Effector memory CD4-positive, alpha-beta T cell (primary cell): Measurements from ENCODE around the gene PIP4K2A.

Source experiments
- DNase-seq, 3 donors: peaks; one replicate each; pipeline ENCODE4 v3.0.0-alpha.2; 2020
- H3K27ac ChIP-seq: 2 replicates; pipeline ENCODE4 v1.7.0; 2013; ENCODE audit warnings: mild to moderate bottlenecking, low read length, moderate library complexity; ENCODE audit not compliant: insufficient read depth, poor library complexity, severe bottlenecking
- H3K27me3 ChIP-seq: replicated peaks from 2 replicates; pipeline ENCODE4 v1.7.0; 2013; ENCODE audit warnings: mild to moderate bottlenecking, low read length; ENCODE audit not compliant: insufficient read depth, control insufficient read depth, poor library complexity, severe bottlenecking
- H3K36me3 ChIP-seq: 2 replicates; pipeline ENCODE4 v1.7.0; 2013; ENCODE audit warnings: mild to moderate bottlenecking, low read length, moderate library complexity; ENCODE audit not compliant: control insufficient read depth, insufficient read depth
- H3K4me1 ChIP-seq: 2 replicates; pipeline ENCODE4 v1.7.0; 2013; ENCODE audit warnings: low read length, mild to moderate bottlenecking; ENCODE audit not compliant: control insufficient read depth, insufficient read depth, poor library complexity, severe bottlenecking
- H3K4me3 ChIP-seq: 2 replicates; pipeline ENCODE4 v1.7.0; 2013; ENCODE audit warnings: low read length, low read depth, mild to moderate bottlenecking; ENCODE audit not compliant: insufficient read depth, poor library complexity, severe bottlenecking
- H3K9me3 ChIP-seq: 2 replicates; pipeline ENCODE4 v1.7.0; 2013; ENCODE audit warnings: mild to moderate bottlenecking, low read length, moderate library complexity; ENCODE audit not compliant: control insufficient read depth

Gene PIP4K2A

GRCh38 chr10:22685926-22686325, 28.5 kb downstream of the PIP4K2A start:
- Histone ChIP-seq H3K4me3 (no peak overlapping the region), H3K4me1 (peaks cover 85% of the 10 kb centered on the region), H3K27me3 (no peaks in the 10 kb centered on the region), H3K36me3 (no peaks in the 10 kb centered on the region), H3K27ac (peak overlapping the region; percentile 93), H3K9me3 (no peaks in the 10 kb centered on the region)
- no peak for DNase-seq

- H3K27me3 ChIP-seq: no peaks in the 10 kb centered on the region
- no peak for DNase-seq
- no peak overlapping the region for H3K4me3 ChIP-seq
- H3K36me3 ChIP-seq: no peaks in the 10 kb centered on the region
- H3K9me3 ChIP-seq: no peaks in the 10 kb centered on the region
- H3K4me1 ChIP-seq: peaks cover 81% of the 10 kb centered on the region
- peak overlapping the region; percentile 93 for H3K27ac ChIP-seq
These were observed 29.7 kb downstream of the PIP4K2A start for GRCh38 chr10:22684699-22685098.

GRCh38 chr10:22683140-22683389, 31.3 kb downstream of the PIP4K2A start:
- DNase-seq: no peak
- Histone ChIP-seq H3K4me3 (peak overlapping the region; percentile 20), H3K36me3 (no peaks in the 10 kb centered on the region), H3K27ac (peak overlapping the region; percentile 93), H3K9me3 (no peaks in the 10 kb centered on the region), H3K27me3 (no peaks in the 10 kb centered on the region), H3K4me1 (peaks cover 73% of the 10 kb centered on the region)

- peak overlapping the region; percentile 24 for H3K4me3 ChIP-seq
- peak; percentile 38 to 48 (median 48) for DNase-seq
- no peaks in the 10 kb centered on the region for H3K27me3 ChIP-seq
- no peaks in the 10 kb centered on the region for H3K36me3 ChIP-seq
- H3K9me3 ChIP-seq: no peaks in the 10 kb centered on the region
- H3K4me1 ChIP-seq: peaks cover 74% of the 10 kb centered on the region
- H3K27ac ChIP-seq: peak overlapping the region; percentile 93
These were observed 31.9 kb downstream of the PIP4K2A start for GRCh38 chr10:22682237-22683139.

- Histone ChIP-seq H3K27me3 (no peaks in the 10 kb centered on the region), H3K4me1 (peaks cover 74% of the 10 kb centered on the region), H3K36me3 (no peaks in the 10 kb centered on the region), H3K4me3 (no peak overlapping the region), H3K9me3 (no peaks in the 10 kb centered on the region), H3K27ac (peak overlapping the region; percentile 93)
- peak; percentile 30 to 50 (median 37) for DNase-seq
These were observed 32.6 kb downstream of the PIP4K2A start for GRCh38 chr10:22681783-22682183.

- no peak overlapping the region for H3K4me3 ChIP-seq
- H3K36me3 ChIP-seq: no peaks in the 10 kb centered on the region
- no peaks in the 10 kb centered on the region for H3K9me3 ChIP-seq
- peak overlapping the region; percentile 93 for H3K27ac ChIP-seq
- H3K27me3 ChIP-seq: no peaks in the 10 kb centered on the region
- DNase-seq: no peak
- peaks cover 74% of the 10 kb centered on the region for H3K4me1 ChIP-seq
These were observed 33.1 kb downstream of the PIP4K2A start for GRCh38 chr10:22681301-22681700.

GRCh38 chr10:22679608-22680007, 34.8 kb downstream of the PIP4K2A start:
- H3K4me3 ChIP-seq: no peak overlapping the region
- H3K27me3 ChIP-seq: no peaks in the 10 kb centered on the region
- peaks cover 71% of the 10 kb centered on the region for H3K4me1 ChIP-seq
- no peak for DNase-seq
- peak overlapping the region; percentile 93 for H3K27ac ChIP-seq
- no peaks in the 10 kb centered on the region for H3K9me3 ChIP-seq
- no peaks in the 10 kb centered on the region for H3K36me3 ChIP-seq

GRCh38 chr10:22677333-22677732, 37.0 kb downstream of the PIP4K2A start:
- H3K36me3 ChIP-seq: no peaks in the 10 kb centered on the region
- H3K4me1 ChIP-seq: peaks cover 64% of the 10 kb centered on the region
- no peaks in the 10 kb centered on the region for H3K9me3 ChIP-seq
- DNase-seq: no peak
- peak overlapping the region; percentile 5 for H3K27ac ChIP-seq
- no peaks in the 10 kb centered on the region for H3K27me3 ChIP-seq
- H3K4me3 ChIP-seq: no peak overlapping the region

GRCh38 chr10:22676435-22676834, 37.9 kb downstream of the PIP4K2A start:
- Histone ChIP-seq H3K27ac (no peak overlapping the region), H3K27me3 (no peaks in the 10 kb centered on the region), H3K4me1 (peaks cover 66% of the 10 kb centered on the region), H3K36me3 (no peaks in the 10 kb centered on the region), H3K9me3 (no peaks in the 10 kb centered on the region), H3K4me3 (no peak overlapping the region)
- no peak for DNase-seq

GRCh38 chr10:22674573-22674930, 39.8 kb downstream of the PIP4K2A start:
- H3K27ac ChIP-seq: no peak overlapping the region
- peaks cover 65% of the 10 kb centered on the region for H3K4me1 ChIP-seq
- no peak overlapping the region for H3K4me3 ChIP-seq
- DNase-seq: no peak
- no peaks in the 10 kb centered on the region for H3K36me3 ChIP-seq
- H3K27me3 ChIP-seq: no peaks in the 10 kb centered on the region
- no peaks in the 10 kb centered on the region for H3K9me3 ChIP-seq
